K562 (cell line): ENCODE data around the gene SNX3. TPM values are rescaled to one million over a fixed set of nuclear protein-coding genes. Genes with fewer than 3 reads are reported as not detected.
A peak's percentile ranks its signal among the peaks of the same experiment; 100 is the strongest.

Experiments
- ATAC-seq: fragments of 200-7000 bp; cut with Tn5 transposase; 3 replicates; pipeline ENCODE4 v1.9.1; 2020; ENCODE audit warnings: moderate library complexity
- BruUV-seq: library from RNA; stranded (reverse); fragments of 400-500 nt; replicated peaks from 2 replicates; lab custom pipeline; 2021; lab: Mats Ljungman, UMichigan
- CTCF ChIA-PET: fragments of 300-600 bp; formaldehyde crosslinking; extraction: SDS; loops from one replicate; lab custom pipeline; 2021; ENCODE audit warnings: low intra/inter-chr PET ratio; lab: Yijun Ruan, JAX
- POLR2A ChIA-PET: fragments of 300-600, 350-650 bp; sonication (Branson Sonifier 250); formaldehyde crosslinking; extraction: SDS; loops from one replicate; lab custom pipeline; 2021; ENCODE audit warnings: antibody characterized with exemption, inconsistent platforms; lab: Yijun Ruan, JAX
- DNase-seq, 4 experiments: peaks; one replicate each; pipeline versions ENCODE4 v3.0.0 to v3.0.0-alpha.2; 2011 to 2018; ENCODE audit warnings: low spot score in 3 of 4, mixed read lengths in 3 of 4; ENCODE audit errors: extremely low read depth in 1 of 4
- FAIRE-seq: peaks from 2 replicates; lab custom pipeline; 2011; peaks lifted over from hg19 to GRCh38; lab: Jason Lieb, UNC
- H2AFZ ChIP-seq: 2 replicates; pipeline ENCODE4 v1.6.0; 2011; ENCODE audit warnings: low read depth, low read length, control low read depth, inconsistent platforms
- H3K27ac ChIP-seq: fragments of 200-600 bp; 3 replicates; pipeline ENCODE4 v1.8.0; 2011; ENCODE audit warnings: low read depth, mild to moderate bottlenecking, control low read depth, inconsistent platforms, low read length, moderate library complexity, mixed read lengths; ENCODE audit errors: extremely low read depth
- H3K27me3 ChIP-seq, 2 experiments: fragments of 300-600 bp in 1 of 2; 2 replicates in 1 of 2; 3 replicates in 1 of 2; pipeline versions ENCODE4 v1.6.0 to v1.8.0; 2011; ENCODE audit warnings: inconsistent platforms in 2 of 2, low read length in 2 of 2, mild to moderate bottlenecking in 1 of 2, mixed read lengths in 1 of 2, moderate library complexity in 1 of 2; ENCODE audit not compliant: control insufficient read depth in 2 of 2, insufficient read depth in 2 of 2
- H3K36me3 ChIP-seq: fragments of 300-600 bp; 3 replicates; pipeline ENCODE4 v1.8.0; 2011; ENCODE audit warnings: mild to moderate bottlenecking, low read length, inconsistent platforms; ENCODE audit not compliant: control insufficient read depth, insufficient read depth
- H3K4me1 ChIP-seq, 2 experiments: fragments of 200-600 bp in 1 of 2; replicated peaks in 1 of 2; 2 replicates in 1 of 2; 3 replicates in 1 of 2; pipeline versions ENCODE4 v1.5.1 to v1.8.0; 2011; ENCODE audit warnings: inconsistent platforms in 2 of 2, low read length in 2 of 2, mild to moderate bottlenecking in 1 of 2, mixed read lengths in 1 of 2, moderate library complexity in 1 of 2; ENCODE audit not compliant: control insufficient read depth in 2 of 2, insufficient read depth in 2 of 2
- H3K4me2 ChIP-seq: 2 replicates; pipeline ENCODE4 v1.6.1; 2011; ENCODE audit warnings: low read length, control low read depth, inconsistent platforms, mixed read lengths; ENCODE audit not compliant: insufficient read depth
- H3K4me3 ChIP-seq: fragments of 200-600 bp; sonication (generic), shearing (Covaris generic); 2 replicates; pipeline ENCODE4 v1.5.1; 2016; ENCODE audit warnings: control low read depth, inconsistent platforms
- H3K79me2 ChIP-seq: fragments of 200-600 bp; 3 replicates; pipeline ENCODE4 v1.8.0; 2011; ENCODE audit warnings: low read length, inconsistent platforms; ENCODE audit not compliant: control insufficient read depth, insufficient read depth
- H3K9ac ChIP-seq, 2 experiments: 2 replicates each; pipeline versions ENCODE4 v1.6.0 to v1.6.1; 2011; ENCODE audit warnings: low read depth in 2 of 2, low read length in 2 of 2, control low read depth in 1 of 2, inconsistent platforms in 1 of 2, mild to moderate bottlenecking in 1 of 2, mixed read lengths in 1 of 2; ENCODE audit not compliant: insufficient read depth in 1 of 2
- H3K9me1 ChIP-seq: one replicate; pipeline ENCODE4 v1.6.0; 2011; ENCODE audit warnings: inconsistent platforms, mild to moderate bottlenecking, low read length, moderate library complexity; ENCODE audit not compliant: control insufficient read depth, insufficient read depth
- H3K9me3 ChIP-seq: replicated peaks from 2 replicates; pipeline ENCODE4 v1.5.1; 2011; ENCODE audit warnings: low read depth, low read length, inconsistent platforms; ENCODE audit not compliant: control insufficient read depth, insufficient read depth
- H4K20me1 ChIP-seq: replicated peaks from 2 replicates; pipeline ENCODE4 v1.6.1; 2011; ENCODE audit warnings: low read length, inconsistent platforms, mixed read lengths; ENCODE audit not compliant: control insufficient read depth, insufficient read depth
- BRF1 ChIP-seq: IDR thresholded peaks from 3 replicates; pipeline ENCODE4 v1.6.1; 2011; ENCODE audit warnings: borderline replicate concordance, mild to moderate bottlenecking; ENCODE audit not compliant: insufficient read length; ENCODE audit errors: extremely low read depth
- HDAC3 ChIP-seq: fragments of 450-650 bp; IDR thresholded peaks from 2 replicates; pipeline ENCODE4 v1.6.1; 2018; ENCODE audit warnings: borderline replicate concordance, mild to moderate bottlenecking, moderate library complexity; ENCODE audit not compliant: partially characterized antibody
- KDM1A ChIP-seq, 2 experiments: fragments of 450-650 bp; IDR thresholded peaks; 2 replicates each; pipeline ENCODE4 v1.6.1; 2016; ENCODE audit warnings: mild to moderate bottlenecking in 2 of 2
- SAFB ChIP-seq: fragments of 200-400 bp; formaldehyde crosslinking; IDR thresholded peaks from 2 replicates; pipeline ENCODE4 v1.6.1; 2017; ENCODE audit warnings: low read depth, low read length, borderline replicate concordance
- SMAD1 ChIP-seq: fragments of 150-350 bp; IDR thresholded peaks from 2 replicates; pipeline ENCODE4 v1.6.1; 2014; ENCODE audit warnings: low read length, low read depth; ENCODE audit not compliant: partially characterized antibody
- TEAD4 ChIP-seq, 2 experiments: sonication (generic) in 1 of 2; formaldehyde crosslinking in 1 of 2; IDR thresholded peaks; 2 replicates each; pipeline versions ENCODE4 v1.6.1 to v1.8.0; 2012 to 2022; ENCODE audit warnings: borderline replicate concordance in 1 of 2, inconsistent platforms in 1 of 2, low read length in 1 of 2, mild to moderate bottlenecking in 1 of 2, missing genetic modification reagents in 1 of 2
- WGBS: fragments of 100-300 bp; shearing (Covaris generic); methylation state at CpG from one replicate; pipeline ENCODE4 v1.1.6; 2016; ENCODE audit warnings: low coverage, mixed read lengths; ENCODE audit not compliant: insufficient coverage; ENCODE audit errors: missing lambda C conversion rate; 5-methylcytosine and 5-hydroxymethylcytosine counted together
- in situ Hi-C: fragments of 300-500 bp; cut with MboI; formaldehyde crosslinking; loops from 4 replicates; pipeline ENCODE4 v1.15.0; 2018; ENCODE audit warnings: inconsistent platforms, mixed read lengths
- intact Hi-C: fragments of 100-400 bp; cut with micrococcal nuclease; formaldehyde crosslinking; loops from 2 replicates; pipeline ENCODE4 v1.14.2; 2022
- polyA plus RNA-seq, 8 experiments: library from polyadenylated mRNA; depleted of rRNA in 4 of 8; stranded (reverse) in 5 of 8; unstranded in 3 of 8; fragments of >200 nt; fragmentation: Nextera tagmentation in 2 of 8; fragmentation: Illumina TruSeq in 1 of 8; extraction: Ambion mirVana in 2 of 8; extraction: Trizol in 1 of 8; gene quantifications; 2 replicates each; pipeline versions ENCODE4 v1.2.1 to v1.2.3, GENCODE V29; 2011 to 2014; ENCODE audit warnings: inconsistent platforms in 1 of 8, missing spikeins in 1 of 8
- total RNA-seq, 7 experiments: library from RNA; depleted of rRNA in 6 of 7; stranded (reverse); fragments of >200 nt in 6 of 7; fragmentation: Illumina TruSeq in 2 of 7; extraction: Trizol in 2 of 7; gene quantifications; 2 replicates each; pipeline versions ENCODE4 v1.2.1 to v1.2.3, GENCODE V29; 2011 to 2021; ENCODE audit warnings: low replicate concordance in 1 of 7
- TF ChIP-seq, protein P1 (sequence below): fragments of 450-650 bp; IDR thresholded peaks from 2 replicates; pipeline ENCODE4 v1.6.1; 2016; ENCODE audit warnings: missing biosample characterization, missing genetic modification characterization

Gene SNX3
- total and polyA plus RNA-seq, 9 of the 15 experiments (the other 6 are each of a cell fraction or from before 2014, with no cell fraction given) = 48.9 to 410 (median 159) TPM

DNA sequence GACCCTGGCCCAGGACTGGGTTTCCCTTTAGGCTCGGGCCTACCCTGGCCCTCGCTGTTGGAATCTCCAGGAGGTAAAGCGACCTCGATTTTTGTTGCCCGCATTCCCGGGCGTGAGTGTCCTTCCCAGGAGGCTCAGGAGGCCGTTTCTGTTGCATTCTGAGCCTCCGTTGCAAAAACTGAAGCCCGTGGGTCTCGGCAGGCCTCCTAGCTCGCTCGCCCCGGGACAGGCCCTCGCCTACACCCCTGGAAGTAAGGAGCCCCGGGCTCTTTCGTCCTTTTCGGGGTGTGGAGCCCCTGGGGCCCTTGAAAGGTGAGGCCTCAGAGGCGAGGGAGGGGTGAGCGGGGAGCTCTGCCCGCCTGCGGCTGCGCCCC lies 92.8 kb downstream of the SNX3 start (continued):
- TF ChIP-seq, protein P1, sequence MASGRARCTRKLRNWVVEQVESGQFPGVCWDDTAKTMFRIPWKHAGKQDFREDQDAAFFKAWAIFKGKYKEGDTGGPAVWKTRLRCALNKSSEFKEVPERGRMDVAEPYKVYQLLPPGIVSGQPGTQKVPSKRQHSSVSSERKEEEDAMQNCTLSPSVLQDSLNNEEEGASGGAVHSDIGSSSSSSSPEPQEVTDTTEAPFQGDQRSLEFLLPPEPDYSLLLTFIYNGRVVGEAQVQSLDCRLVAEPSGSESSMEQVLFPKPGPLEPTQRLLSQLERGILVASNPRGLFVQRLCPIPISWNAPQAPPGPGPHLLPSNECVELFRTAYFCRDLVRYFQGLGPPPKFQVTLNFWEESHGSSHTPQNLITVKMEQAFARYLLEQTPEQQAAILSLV (tag) = no peak
- TF ChIP-seq SMAD1 = no peak

DNA sequence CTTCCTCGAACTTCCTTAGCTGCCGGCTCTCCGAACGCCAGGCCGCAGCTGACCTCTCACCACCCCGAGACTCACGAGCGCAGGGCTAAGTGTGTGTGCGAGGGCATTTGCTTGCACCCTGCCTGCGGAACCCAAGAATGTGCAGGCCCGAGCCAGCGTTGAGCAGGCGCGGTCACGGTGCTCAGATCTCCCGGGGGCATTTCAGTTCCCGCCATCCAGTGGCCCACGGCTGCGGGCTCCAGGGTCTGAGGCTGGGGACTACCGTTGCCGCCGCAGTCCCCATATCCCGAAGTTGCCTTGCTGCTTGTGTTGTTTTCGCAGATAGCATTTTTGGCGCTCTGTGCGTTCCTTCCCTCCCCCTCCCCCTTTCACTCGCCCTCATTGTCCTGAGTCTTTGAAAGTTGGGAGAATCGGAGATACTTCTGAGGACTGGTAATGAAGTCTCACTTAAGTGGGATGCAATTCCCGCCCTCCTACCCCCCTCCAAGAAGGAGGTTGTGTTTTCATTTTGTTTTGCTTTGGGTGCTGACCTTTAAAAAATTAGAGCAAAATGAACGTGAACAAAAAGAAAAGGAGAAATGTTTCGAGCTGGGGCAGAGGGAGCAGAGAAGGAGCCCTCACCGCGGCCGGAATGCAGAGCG lies 93.3 kb downstream of the SNX3 start:
- H2AFZ ChIP-seq = no peak overlapping the region
- no peak overlapping the region for H3K4me2 ChIP-seq
- H3K9ac ChIP-seq = no peak overlapping the region
- H3K79me2 ChIP-seq = no peaks in the 10 kb centered on the region
- in situ Hi-C loops = no loop called here
- peak in 1 of 2 experiments; percentile 34; a peak in 1 of 4 replicates for TF ChIP-seq KDM1A (IDR thresholded peaks at IDR 0.05)
- TF ChIP-seq HDAC3 = no peak
- TF ChIP-seq TEAD4 (IDR thresholded peaks at IDR 0.05; ENCODE audit: low read length) = no peak
- TF ChIP-seq TEAD4 (CRISPR knock-in tag; IDR thresholded peaks at IDR 0.05; ENCODE audit: borderline replicate concordance) = no peak
- no peak for TF ChIP-seq SAFB
- TF ChIP-seq BRF1 = no peak
- TF ChIP-seq, all 486 proteins: peak for 1
- ATAC-seq (no peak), FAIRE-seq (no peak), DNase-seq (no peak)
- POLR2A ChIA-PET = no interaction called here
- Histone ChIP-seq H3K9me3 (no peaks in the 10 kb centered on the region), H3K4me1 (peaks cover 0 to 40% of the 10 kb centered on the region in 2 experiments; a peak in 2 of 5 replicates), H3K9me1 (no peaks in the 10 kb centered on the region), H4K20me1 (no peaks in the 10 kb centered on the region), H3K4me3 (no peak overlapping the region), H3K36me3 (no peaks in the 10 kb centered on the region), H3K27ac (no peak overlapping the region), H3K27me3 (peaks cover 47 to 93% of the 10 kb centered on the region in 2 experiments)
- intact Hi-C loops = no loop called here
- 56% methylated on average over 28 of the region's 35 CpGs for WGBS
- CTCF ChIA-PET = no interaction called here
- no TSS peak for BruUV-seq
